Ovary (tissue), 3 donors: ENCODE results near the gene KRT85.

Source experiments
- CTCF ChIP-seq, 3 donors: fragments of 450-650 bp in 2 of 3; fragments of 200-600 bp in 1 of 3; IDR thresholded peaks; one replicate each; pipeline versions ENCODE4 v1.5.1 to v1.8.0; 2016 to 2022; ENCODE audit warnings: antibody characterized with exemption in 3 of 3, mild to moderate bottlenecking in 1 of 3
- EP300 ChIP-seq: sonication (generic); formaldehyde crosslinking; IDR thresholded peaks from one replicate; pipeline ENCODE4 v1.6.1; 2017; ENCODE audit warnings: antibody characterized with exemption
- POLR2A ChIP-seq: fragments of 450-650 bp; IDR thresholded peaks from one replicate; pipeline ENCODE4 v1.6.1; 2017; ENCODE audit warnings: antibody characterized with exemption, mild to moderate bottlenecking, moderate library complexity
- donor health status: DM: no; HTN: no; CAD: no.

GRCh38 chr12:52385226-52385702 lies 18.0 kb upstream of the KRT85 start, which contains the start of gene KRT84:
- TF ChIP-seq CTCF (IDR thresholded peaks at IDR 0.05) (no peak), POLR2A (no peak), EP300 (no peak)
